GM19193 (cell line): ENCODE measurements around the gene GPR155.

Experiments
- POLR2A ChIP-seq: IDR thresholded peaks from 4 replicates; pipeline ENCODE4 v1.6.1; 2011; ENCODE audit not compliant: insufficient read depth, insufficient read length; ENCODE audit errors: extremely low read depth

Gene GPR155

GRCh38 chr2:174465327-174465726 lies 21.5 kb downstream of the GPR155 start:
- TF ChIP-seq POLR2A: no peak

DNA sequence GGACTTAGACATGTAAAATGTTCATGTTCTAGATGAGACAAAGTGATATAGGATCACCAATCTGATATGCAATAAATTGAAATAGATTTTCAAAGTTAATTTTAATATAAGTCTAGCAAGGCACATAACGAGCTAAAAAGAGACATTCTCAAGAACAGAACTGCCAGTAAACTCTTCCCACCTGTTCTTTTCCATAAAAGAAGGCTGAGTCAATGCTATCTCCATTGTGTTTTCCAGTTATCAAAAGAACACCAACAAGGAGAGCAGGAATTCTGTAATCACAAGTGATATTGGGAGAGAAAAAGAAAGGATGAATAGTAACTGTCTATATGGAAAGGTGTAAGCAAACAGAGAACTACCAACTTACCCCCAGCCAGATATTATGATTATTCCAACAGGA lies 25.6 kb downstream of the GPR155 start:
- no peak for TF ChIP-seq POLR2A

DNA sequence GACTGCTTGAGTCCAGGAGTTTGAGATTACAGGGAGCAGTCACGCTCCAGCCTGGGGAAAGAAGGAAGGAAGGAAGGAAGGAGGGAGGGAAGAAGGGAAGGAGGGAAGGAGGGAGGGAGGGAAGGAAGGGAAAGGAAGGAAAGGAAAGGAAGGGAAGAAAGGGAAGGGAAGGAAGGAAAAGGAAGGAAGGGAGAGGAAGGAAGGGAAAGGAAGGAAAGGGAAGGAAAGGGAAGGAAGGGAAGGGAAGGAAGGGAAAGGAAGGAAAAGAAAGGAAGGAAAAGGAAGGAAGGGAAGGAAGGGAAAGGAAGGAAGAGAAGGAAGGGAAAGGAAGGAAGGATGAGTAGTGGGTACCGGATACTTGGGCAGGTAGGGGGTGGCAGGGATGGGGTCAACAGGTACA lies 32.3 kb downstream of the GPR155 start:
- no peak for TF ChIP-seq POLR2A

DNA sequence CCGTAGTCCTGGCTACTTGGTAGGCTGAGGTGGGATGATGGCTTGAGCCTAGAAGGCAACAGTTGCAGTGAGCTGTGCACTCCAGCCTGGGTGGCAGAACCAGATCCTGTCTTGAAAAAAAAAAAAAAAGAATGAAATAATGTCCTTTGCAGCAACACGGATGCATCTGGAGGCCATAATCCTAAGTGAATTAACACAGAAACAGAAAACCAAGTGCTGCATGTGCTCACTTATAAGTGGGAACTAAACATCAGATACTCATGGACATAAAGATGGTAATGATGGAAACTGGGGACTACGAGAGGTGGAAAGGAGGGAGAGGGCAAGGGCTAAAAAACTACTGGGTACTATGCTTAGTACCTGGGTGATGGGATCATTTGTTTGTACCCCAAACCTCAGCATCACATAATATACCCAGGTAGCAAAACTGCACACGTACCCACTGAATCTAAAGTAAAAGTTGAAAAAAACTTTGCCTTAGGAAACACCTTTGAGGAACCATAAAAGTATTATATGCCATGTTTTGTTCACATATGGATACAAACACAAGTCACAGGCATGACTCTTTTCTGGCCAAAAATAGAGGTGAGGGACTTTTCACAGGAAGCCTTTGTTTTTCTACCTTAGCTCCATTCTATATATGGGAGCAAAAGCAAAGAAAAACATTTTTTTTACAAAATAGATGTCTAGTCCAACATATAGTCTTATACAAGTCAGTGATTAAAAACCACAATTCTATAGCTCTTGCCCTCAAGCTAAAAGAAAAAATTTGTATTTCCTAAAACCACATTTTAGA lies 36.6 kb downstream of the GPR155 start:
- TF ChIP-seq POLR2A: no peak

DNA sequence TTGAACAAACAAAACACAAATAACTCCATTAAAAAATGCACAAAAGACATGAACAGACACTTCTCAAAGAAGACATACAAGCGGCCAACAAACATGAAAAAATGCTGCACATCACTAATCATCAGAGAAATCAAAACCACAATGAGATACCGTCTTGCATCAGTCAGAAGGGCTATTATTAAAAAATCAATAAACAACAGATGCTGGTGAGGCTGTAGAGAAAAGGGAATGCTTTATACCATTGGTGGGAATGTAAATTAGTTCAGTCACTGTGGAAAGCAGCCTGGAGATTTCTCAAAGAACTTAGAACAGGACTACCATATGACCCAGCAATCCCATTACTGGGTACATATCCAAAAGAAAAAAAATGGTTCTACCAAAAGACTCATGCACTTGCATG lies 37.8 kb downstream of the GPR155 start:
- no peak for TF ChIP-seq POLR2A

DNA sequence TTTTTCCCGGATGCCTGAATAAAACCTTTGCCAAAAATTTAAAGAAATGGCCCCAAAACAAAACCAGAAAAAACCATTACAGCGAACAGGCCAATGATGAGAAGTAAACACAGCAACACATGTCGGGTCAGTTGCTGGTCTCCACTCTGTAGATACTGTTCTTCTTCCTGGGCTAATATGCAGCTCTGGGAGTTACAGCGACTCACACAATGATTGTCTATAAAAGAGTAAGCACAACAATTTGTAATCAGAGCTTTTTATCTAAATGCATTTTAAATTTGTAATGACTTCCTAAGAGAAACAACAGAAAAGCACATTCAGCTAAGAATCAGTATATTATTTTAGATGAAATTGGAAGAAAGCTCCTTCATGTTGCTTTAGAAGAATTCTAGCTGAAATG lies 40.3 kb downstream of the GPR155 start:
- TF ChIP-seq POLR2A: no peak

DNA sequence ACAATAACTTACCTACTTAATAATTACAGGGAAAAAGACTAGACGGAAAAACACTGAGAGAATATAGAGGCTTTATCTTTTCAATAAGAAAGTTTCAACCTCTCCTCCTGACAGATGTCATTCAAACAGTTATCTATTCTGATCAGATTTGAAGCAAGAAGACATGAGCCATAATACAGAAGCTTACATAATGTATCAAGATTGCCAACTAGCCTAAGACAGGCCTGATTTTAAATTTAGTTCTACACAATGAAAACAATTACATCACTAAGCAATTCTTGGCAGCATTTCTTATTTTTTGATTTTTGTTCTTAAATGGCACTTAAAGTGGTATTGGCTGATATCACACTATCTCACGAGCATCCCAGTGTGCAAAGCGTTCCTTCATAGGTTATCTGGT lies 41.6 kb downstream of the GPR155 start:
- TF ChIP-seq POLR2A: no peak

DNA sequence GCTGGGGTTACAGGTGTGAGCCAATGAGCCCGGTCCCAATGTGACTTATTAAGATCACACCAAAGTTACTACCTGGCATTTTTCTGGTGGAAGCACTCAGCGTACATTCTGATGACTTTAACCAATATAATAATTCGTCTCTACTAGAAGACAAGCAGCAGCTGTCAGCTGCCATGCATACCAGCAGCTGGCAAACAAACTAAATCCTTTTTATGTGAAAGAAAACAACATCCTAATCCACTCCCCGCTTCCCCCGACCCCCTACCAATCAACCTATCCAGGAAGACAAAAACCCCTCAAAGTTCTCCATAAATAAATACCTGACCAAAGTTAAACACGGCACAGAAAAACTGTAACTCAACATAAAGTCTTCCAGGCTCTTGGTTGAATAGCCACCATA lies 42.1 kb downstream of the GPR155 start:
- TF ChIP-seq POLR2A: no peak

DNA sequence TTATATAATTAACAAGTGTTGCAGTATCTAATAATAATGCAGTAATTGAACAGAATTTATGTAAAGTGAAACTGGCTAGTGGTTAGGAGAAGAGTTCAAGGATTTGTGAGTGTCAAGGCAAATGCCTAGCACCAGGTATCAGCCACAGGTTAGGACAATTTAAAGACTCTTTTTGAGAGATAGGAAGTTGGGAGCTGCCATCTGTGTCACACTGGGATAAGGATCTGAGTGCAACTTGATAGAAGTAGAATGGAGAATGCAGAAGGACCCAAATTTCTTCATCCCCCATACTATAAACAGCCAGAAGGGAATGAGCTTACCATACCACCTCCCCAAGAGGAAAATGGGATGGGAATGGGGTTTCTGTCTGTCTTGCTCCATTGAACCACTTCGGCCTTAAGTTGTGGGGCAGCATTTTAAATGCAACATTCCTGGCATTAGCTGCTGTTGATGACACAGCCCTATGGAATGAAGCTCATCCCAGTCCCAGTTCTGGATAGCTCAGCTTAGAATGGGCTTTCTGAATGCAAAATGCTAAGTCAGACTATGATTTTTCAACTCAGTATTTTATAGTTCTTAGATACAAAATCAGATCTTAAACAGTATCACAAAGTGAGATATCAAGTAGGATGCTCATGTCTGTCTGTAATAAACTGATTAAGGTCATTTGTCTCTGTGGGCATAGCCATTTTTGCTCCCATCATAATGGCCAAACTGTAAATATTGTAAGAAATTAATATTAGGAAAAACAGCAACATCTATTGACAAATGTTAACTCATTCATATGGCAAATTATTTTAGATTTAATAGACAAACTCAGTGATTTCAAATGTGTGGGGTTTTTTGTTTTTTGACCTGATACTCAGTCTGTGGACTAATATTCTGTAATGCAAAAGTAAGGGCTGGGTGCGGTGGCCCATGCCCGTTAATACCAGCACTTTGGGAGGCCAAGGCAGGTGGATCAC lies 44.0 kb downstream of the GPR155 start:
- TF ChIP-seq POLR2A: no peak

GRCh38 chr2:174439950-174440349 lies 46.9 kb downstream of the GPR155 start:
- no peak for TF ChIP-seq POLR2A

GRCh38 chr2:174439323-174439722 lies 47.5 kb downstream of the GPR155 start:
- TF ChIP-seq POLR2A: no peak

GRCh38 chr2:174438146-174438886 lies 48.5 kb downstream of the GPR155 start:
- TF ChIP-seq POLR2A: no peak

- TF ChIP-seq POLR2A: no peak
Observed at GRCh38 chr2:174436351-174436750, 50.5 kb downstream of the GPR155 start.

- TF ChIP-seq POLR2A: no peak
Observed at GRCh38 chr2:174431902-174432301, 54.9 kb downstream of the GPR155 start.

GRCh38 chr2:174430066-174430465 lies 56.8 kb downstream of the GPR155 start:
- no peak for TF ChIP-seq POLR2A
